B cell (primary cell): ENCODE results near the gene NOS1AP. TPM values are rescaled to one million over a fixed set of nuclear protein-coding genes. Genes with fewer than 3 reads are reported as not detected.

Experiments used
- ATAC-seq: fragments of 200-7000 bp; cut with Tn5 transposase; one replicate; pipeline ENCODE4 v1.10.0; 2021; ENCODE audit warnings: low read depth, mild to moderate bottlenecking, moderate number of reproducible peaks, moderate library complexity
- CTCF ChIA-PET: fragments of 350-600 bp; sonication (Branson Sonifier 250); formaldehyde crosslinking; loops from one replicate; lab custom pipeline; 2021; ENCODE audit warnings: antibody characterized with exemption, inconsistent platforms; lab: Charles Lee
- POLR2A ChIA-PET: fragments of 350-600 bp; sonication (Branson Sonifier 250); formaldehyde crosslinking; loops from one replicate; lab custom pipeline; 2021; ENCODE audit warnings: antibody characterized with exemption; lab: Charles Lee
- DNase-seq: peaks from one replicate; pipeline ENCODE4 v3.0.0; 2013
- H2AFZ ChIP-seq: 2 replicates; pipeline ENCODE4 v1.6.1; 2012; ENCODE audit warnings: mild to moderate bottlenecking, low read depth, low read length; ENCODE audit not compliant: insufficient read depth, poor library complexity, severe bottlenecking
- H3K27ac ChIP-seq, 2 donors: 1 replicate in 1 of 2; 2 replicates in 1 of 2; pipeline ENCODE4 v1.5.1; 2012 to 2013; ENCODE audit warnings: low read length in 2 of 2, mild to moderate bottlenecking in 2 of 2, moderate library complexity in 1 of 2
- H3K27me3 ChIP-seq, 4 experiments: fragments of 200-600 bp in 1 of 4; sonication (generic) in 1 of 4; replicated peaks in 1 of 4; 1 replicate in 2 of 4; 2 replicates in 2 of 4; pipeline versions ENCODE4 v1.6.1 to v1.7.0; 2013 to 2016; ENCODE audit warnings: low read length in 3 of 4, mild to moderate bottlenecking in 2 of 4, mixed read lengths in 1 of 4, moderate library complexity in 1 of 4; ENCODE audit not compliant: insufficient read depth in 4 of 4, control insufficient read depth in 3 of 4; ENCODE audit errors: control extremely low read depth in 1 of 4
- H3K36me3 ChIP-seq, 2 experiments: replicated peaks in 1 of 2; 1 replicate in 1 of 2; 2 replicates in 1 of 2; pipeline versions ENCODE4 v1.6.1 to v1.7.1; 2013; ENCODE audit warnings: low read length in 1 of 2; ENCODE audit not compliant: insufficient read depth in 2 of 2, control insufficient read depth in 1 of 2; ENCODE audit errors: control extremely low read depth in 1 of 2, extremely low read depth in 1 of 2
- H3K4me1 ChIP-seq, 2 donors: fragments of 200-600 bp in 1 of 2; sonication (generic) in 1 of 2; 1 replicate in 1 of 2; 2 replicates in 1 of 2; pipeline versions ENCODE4 v1.5.1 to v1.6.1; 2013 to 2017; ENCODE audit warnings: low read length in 2 of 2; ENCODE audit not compliant: control insufficient read depth in 2 of 2, insufficient read depth in 2 of 2
- H3K4me2 ChIP-seq: replicated peaks from 2 replicates; pipeline ENCODE3; 2012; ENCODE audit warnings: mild to moderate bottlenecking, low read depth, low read length; ENCODE audit not compliant: poor library complexity, severe bottlenecking
- H3K4me3 ChIP-seq, 5 experiments: fragments of 200-600 bp in 1 of 5; sonication (generic) in 1 of 5; 1 replicate in 3 of 5; 2 replicates in 2 of 5; pipeline versions ENCODE4 v1.5.1 to v1.7.0; 2011 to 2016; ENCODE audit warnings: low read length in 4 of 5, mild to moderate bottlenecking in 4 of 5, low read depth in 2 of 5, control low read depth in 1 of 5, moderate library complexity in 1 of 5; ENCODE audit not compliant: insufficient read depth in 1 of 5; ENCODE audit errors: control extremely low read depth in 1 of 5, extremely low read depth in 1 of 5
- H3K79me2 ChIP-seq: fragments of 200-600 bp; sonication (generic); one replicate; pipeline ENCODE4 v1.6.0; 2016; ENCODE audit warnings: low read length; ENCODE audit not compliant: control insufficient read depth, insufficient read depth
- H3K9ac ChIP-seq: fragments of 200-600 bp; sonication (generic); 2 replicates; pipeline ENCODE4 v1.6.1; 2017; ENCODE audit warnings: mild to moderate bottlenecking, low read length, moderate library complexity
- H3K9me3 ChIP-seq, 3 donors: one replicate each; pipeline versions ENCODE4 v1.6.1 to v1.7.1; 2013; ENCODE audit warnings: low read length in 2 of 3; ENCODE audit not compliant: control insufficient read depth in 2 of 3, insufficient read depth in 1 of 3; ENCODE audit errors: control extremely low read depth in 1 of 3
- H4K20me1 ChIP-seq: 2 replicates; pipeline ENCODE4 v1.6.0; 2012; ENCODE audit warnings: mild to moderate bottlenecking, low read length; ENCODE audit not compliant: insufficient read depth, control insufficient read depth, poor library complexity, severe bottlenecking
- H3K27ac Mint-ChIP-seq: one replicate; pipeline ENCODE4 v1.8.0; 2021; ENCODE audit warnings: mixed read lengths
- H3K27me3 Mint-ChIP-seq: one replicate; pipeline ENCODE4 v1.8.0; 2021; ENCODE audit warnings: mixed read lengths
- H3K4me1 Mint-ChIP-seq: one replicate; pipeline ENCODE4 v1.8.0; 2021; ENCODE audit warnings: mixed read lengths
- H3K4me3 Mint-ChIP-seq: one replicate; pipeline ENCODE4 v1.8.0; 2021; ENCODE audit warnings: mixed read lengths
- H3K9me3 Mint-ChIP-seq: one replicate; pipeline ENCODE4 v1.8.0; 2022; ENCODE audit warnings: mixed read lengths; ENCODE audit not compliant: insufficient read depth
- EZH2 ChIP-seq: IDR thresholded peaks from 2 replicates; pipeline ENCODE4 v1.6.1; 2012; ENCODE audit warnings: borderline replicate concordance, low read depth, mild to moderate bottlenecking, moderate library complexity, low read length; ENCODE audit not compliant: insufficient read depth, poor library complexity, severe bottlenecking
- WGBS: methylation state at CpG from one replicate; pipeline ENCODE4 v1.1.5; 2013; ENCODE audit warnings: missing lambda C conversion rate; ENCODE audit not compliant: insufficient coverage; 5-methylcytosine and 5-hydroxymethylcytosine counted together
- intact Hi-C: fragments of 100-400 bp; cut with micrococcal nuclease; formaldehyde crosslinking; loops from one replicate; pipeline ENCODE4 v1.10.0; 2022
- polyA plus RNA-seq: library from polyadenylated mRNA; depleted of rRNA; stranded (reverse); fragments of >200 nt; gene quantifications from 2 replicates; pipeline ENCODE4 v1.2.3, GENCODE V29; 2012
- total RNA-seq, 2 donors: library from RNA; stranded (reverse); fragments of 120-200 nt in 1 of 2; gene quantifications; 1 replicate in 1 of 2; 2 replicates in 1 of 2; pipeline versions ENCODE4 v1.2.3 to v1.2.4, GENCODE V29; 2013 to 2022
- TF ChIP-seq, protein P1 (sequence below): fragments of 200-600 bp; IDR thresholded peaks from one replicate; pipeline ENCODE4 v1.8.0; 2022; ENCODE audit warnings: antibody characterized with exemption, mild to moderate bottlenecking

Gene NOS1AP
- total and polyA plus RNA-seq, 2 donors (not counting 1 experiment from before 2014, with no cell fraction given): 0.32 TPM; not detected in 1

DNA sequence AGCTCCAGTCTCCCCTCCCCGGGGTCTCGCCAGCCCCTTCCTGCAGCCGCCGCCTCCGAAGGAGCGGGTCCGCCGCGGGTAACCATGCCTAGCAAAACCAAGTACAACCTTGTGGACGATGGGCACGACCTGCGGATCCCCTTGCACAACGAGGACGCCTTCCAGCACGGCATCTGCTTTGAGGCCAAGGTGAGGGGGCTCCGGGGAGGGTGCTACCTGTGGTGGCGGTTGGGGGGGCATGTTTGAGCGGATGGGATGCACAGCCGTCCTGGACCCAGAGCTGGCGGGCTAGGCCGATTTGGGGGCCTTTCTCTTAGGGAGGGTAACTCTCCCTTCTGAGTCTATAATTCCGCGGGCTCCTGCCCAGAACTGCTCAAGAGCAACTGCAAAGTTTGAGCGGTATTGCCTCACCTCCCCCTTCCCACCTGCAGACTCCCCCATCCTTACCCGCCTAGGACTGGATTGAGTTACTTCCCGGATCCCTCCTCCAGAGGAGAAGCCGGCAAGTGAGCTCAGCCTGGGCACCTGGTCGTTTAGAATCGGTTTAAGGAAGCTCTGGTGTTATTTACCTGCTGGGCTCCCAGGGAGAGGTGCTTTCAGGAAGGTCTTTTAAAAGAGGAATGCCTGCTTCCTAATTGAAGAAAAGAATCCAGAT, 730 bp downstream of the NOS1AP start:
- no peak overlapping the region for H3K27ac ChIP-seq
- 1% methylated on average over 21 of the region's 29 CpGs for WGBS
- peaks cover 13% of the 10 kb centered on the region in 2 donors for H3K4me1 ChIP-seq
- ATAC-seq (no peak), DNase-seq (peak; percentile 27)
- peak overlapping the region; percentile 72 for H2AFZ ChIP-seq
- peaks cover 0 to 47% (median 38%) of the 10 kb centered on the region in 4 experiments for H3K27me3 ChIP-seq
- peaks cover 63% of the 10 kb centered on the region for H3K27me3 Mint-ChIP-seq
- peaks cover 11% of the 10 kb centered on the region for H3K4me1 Mint-ChIP-seq
- no peaks in the 10 kb centered on the region for H3K9me3 ChIP-seq
- H3K4me2 ChIP-seq: peak overlapping the region; percentile 97
- peak overlapping the region; percentile 68 for H3K9ac ChIP-seq
- ChIA-PET CTCF (no interaction called here), POLR2A (no interaction called here)
- no peaks in the 10 kb centered on the region for H3K9me3 Mint-ChIP-seq
- peak overlapping the region; percentile 86 for H3K4me3 Mint-ChIP-seq
- H3K27ac Mint-ChIP-seq: no peak overlapping the region
- no peaks in the 10 kb centered on the region for H4K20me1 ChIP-seq
- no peaks in the 10 kb centered on the region for H3K36me3 ChIP-seq
- H3K4me3 ChIP-seq: peak overlapping the region in 4 of 5 experiments; percentile 24 to 71 (median 46)
- intact Hi-C loops: no loop called here
- H3K79me2 ChIP-seq: no peaks in the 10 kb centered on the region
- no peak for TF ChIP-seq EZH2
- TF ChIP-seq, protein P1, sequence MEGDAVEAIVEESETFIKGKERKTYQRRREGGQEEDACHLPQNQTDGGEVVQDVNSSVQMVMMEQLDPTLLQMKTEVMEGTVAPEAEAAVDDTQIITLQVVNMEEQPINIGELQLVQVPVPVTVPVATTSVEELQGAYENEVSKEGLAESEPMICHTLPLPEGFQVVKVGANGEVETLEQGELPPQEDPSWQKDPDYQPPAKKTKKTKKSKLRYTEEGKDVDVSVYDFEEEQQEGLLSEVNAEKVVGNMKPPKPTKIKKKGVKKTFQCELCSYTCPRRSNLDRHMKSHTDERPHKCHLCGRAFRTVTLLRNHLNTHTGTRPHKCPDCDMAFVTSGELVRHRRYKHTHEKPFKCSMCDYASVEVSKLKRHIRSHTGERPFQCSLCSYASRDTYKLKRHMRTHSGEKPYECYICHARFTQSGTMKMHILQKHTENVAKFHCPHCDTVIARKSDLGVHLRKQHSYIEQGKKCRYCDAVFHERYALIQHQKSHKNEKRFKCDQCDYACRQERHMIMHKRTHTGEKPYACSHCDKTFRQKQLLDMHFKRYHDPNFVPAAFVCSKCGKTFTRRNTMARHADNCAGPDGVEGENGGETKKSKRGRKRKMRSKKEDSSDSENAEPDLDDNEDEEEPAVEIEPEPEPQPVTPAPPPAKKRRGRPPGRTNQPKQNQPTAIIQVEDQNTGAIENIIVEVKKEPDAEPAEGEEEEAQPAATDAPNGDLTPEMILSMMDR: no peak

DNA sequence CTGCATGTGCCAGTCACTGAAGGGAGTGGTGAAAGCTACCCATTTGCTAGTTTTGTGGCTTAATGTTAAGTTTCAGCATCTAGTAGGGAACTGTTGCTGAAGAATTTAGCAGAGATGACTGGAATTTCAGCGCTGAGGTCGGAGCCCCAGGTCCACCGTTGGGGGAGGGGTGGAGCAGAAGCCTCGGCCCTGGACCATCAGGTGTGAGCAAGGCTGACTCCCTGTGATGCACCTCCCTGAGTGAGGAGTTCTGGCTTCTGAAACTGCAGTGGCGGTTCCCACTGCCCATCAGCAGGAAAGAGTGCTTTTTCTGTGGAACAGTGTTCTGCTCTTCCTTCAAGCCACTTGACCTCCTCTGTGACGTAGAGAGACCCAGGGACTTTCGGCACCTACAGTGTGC, 1.3 kb downstream of the NOS1AP start:
- peak overlapping the region; percentile 97 for H3K4me2 ChIP-seq
- H3K79me2 ChIP-seq: no peaks in the 10 kb centered on the region
- H3K27me3 Mint-ChIP-seq: peaks cover 63% of the 10 kb centered on the region
- no peaks in the 10 kb centered on the region for H3K9me3 ChIP-seq
- H3K4me3 Mint-ChIP-seq: peak overlapping the region; percentile 86
- no peak for ATAC-seq
- DNase-seq: peak; percentile 12
- H3K27ac Mint-ChIP-seq: no peak overlapping the region
- intact Hi-C loops: no loop called here
- H3K4me1 ChIP-seq: peaks cover 13% of the 10 kb centered on the region in 2 donors
- CTCF ChIA-PET: no interaction called here
- no peak overlapping the region for H3K9ac ChIP-seq
- H3K27ac ChIP-seq: no peak overlapping the region
- H3K36me3 ChIP-seq: no peaks in the 10 kb centered on the region
- H4K20me1 ChIP-seq: no peaks in the 10 kb centered on the region
- no peaks in the 10 kb centered on the region for H3K9me3 Mint-ChIP-seq
- WGBS: 52% methylated on average over 7 of the region's 7 CpGs
- POLR2A ChIA-PET: no interaction called here
- TF ChIP-seq, protein P1: no peak
- no peak for TF ChIP-seq EZH2
- H3K4me1 Mint-ChIP-seq: peaks cover 11% of the 10 kb centered on the region
- H3K27me3 ChIP-seq: peaks cover 0 to 45% (median 36%) of the 10 kb centered on the region in 4 experiments
- no peak overlapping the region for H3K4me3 ChIP-seq
- no peak overlapping the region for H2AFZ ChIP-seq
